HG03575 (cell line): Measurements from ENCODE around the gene NOTUM.

Source experiments
- ATAC-seq: cut with Tn5 transposase; IDR thresholded peaks from one replicate; pipeline ENCODE4 v1.9.1; 2021; ENCODE audit not compliant: unreplicated experiment, insufficient number of reproducible peaks, low FRiP score; ENCODE audit errors: extremely low read depth

NOTUM gene

DNA sequence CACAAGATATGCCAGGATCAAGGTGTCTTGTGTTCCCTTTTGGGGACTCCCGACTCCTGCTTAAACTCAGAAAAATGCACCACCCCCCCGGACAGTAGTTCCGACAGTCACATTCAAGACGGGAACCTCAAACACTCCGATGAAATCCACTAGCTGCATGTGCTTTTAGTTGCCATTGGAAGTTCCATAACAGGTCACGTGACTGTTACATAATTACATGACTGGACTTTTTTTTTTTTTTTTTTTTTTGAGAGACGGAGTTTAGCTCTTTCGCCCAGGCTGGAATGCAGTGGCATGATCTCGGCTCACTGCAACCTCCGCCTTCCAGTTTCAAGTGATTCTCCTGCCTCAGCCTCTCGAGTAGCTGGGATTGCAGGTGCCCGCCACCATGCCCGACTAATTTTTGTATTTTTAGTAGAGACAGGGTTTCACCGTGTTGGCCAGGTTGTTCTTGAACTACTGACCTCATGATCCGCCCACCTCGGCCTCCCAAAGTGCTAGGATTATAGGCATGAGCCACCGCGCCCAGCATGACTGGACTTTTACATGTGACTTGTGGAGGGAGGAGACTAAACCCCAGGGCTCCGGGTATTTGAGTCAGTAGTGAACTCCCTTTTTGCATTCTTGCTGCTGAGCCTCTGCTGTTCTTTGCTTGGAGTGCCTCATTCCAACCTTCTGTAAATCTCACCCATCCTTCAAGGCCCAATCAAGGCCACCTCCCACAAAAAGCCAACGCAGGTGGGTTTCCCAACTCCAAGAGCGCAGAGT lies 44.6 kb downstream of the NOTUM start:
- ATAC-seq = no peak

DNA sequence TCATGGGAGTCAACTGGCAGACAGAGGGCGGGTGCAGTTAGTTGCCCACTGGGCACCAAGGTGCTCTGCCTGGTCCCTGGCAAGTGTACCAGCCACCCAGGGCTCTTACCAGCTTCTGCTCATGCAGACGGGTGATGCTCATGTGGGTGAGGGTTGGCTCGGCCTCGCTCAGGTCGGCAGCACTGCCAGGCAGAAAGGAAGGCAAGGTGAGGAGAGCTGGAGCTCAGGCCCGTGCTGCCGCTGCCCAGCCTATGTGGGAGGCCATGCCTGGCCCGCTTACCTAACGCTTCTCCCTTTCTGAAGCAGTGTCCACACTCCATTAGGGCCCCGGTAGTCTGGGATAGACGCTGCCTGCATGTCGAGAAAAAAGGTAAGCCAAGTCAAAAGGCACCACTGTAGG lies 45.7 kb downstream of the NOTUM start:
- no peak for ATAC-seq

DNA sequence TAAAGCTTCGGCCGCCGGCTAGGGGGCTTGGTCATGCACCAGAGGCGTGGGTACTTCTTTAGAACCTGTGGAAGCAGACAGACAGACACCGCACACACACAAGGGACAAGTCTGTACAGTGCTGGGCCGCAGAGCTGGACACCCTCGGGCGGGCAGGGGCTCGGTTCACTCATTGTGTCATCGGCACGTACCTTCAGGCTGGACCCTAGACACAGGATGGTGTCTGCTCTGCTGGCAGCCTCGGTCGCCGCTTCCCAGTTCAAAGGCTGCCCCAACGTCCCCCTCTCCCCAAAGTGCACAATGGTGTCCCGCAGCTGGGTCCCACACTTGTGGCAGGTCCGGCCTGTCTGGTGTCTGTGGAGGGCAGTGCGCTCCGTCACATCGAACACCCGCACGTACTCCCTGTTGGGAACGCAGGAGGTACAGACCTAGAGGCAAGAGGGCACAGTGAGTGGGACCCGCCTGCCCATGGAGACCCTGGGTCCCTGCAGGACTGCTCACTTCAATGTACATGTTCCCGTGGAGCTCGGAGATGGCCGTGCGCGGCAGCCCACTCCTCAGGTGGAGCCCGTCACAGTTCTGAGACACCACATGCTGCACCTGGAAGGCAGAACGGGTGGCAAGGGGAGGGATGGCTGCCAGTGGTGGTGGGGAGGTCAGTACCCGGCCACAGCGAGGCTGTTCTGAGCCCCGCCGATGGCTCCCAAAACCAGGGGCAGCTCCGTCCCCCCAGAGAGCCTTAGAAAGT lies 46.7 kb downstream of the NOTUM start:
- ATAC-seq = no peak

DNA sequence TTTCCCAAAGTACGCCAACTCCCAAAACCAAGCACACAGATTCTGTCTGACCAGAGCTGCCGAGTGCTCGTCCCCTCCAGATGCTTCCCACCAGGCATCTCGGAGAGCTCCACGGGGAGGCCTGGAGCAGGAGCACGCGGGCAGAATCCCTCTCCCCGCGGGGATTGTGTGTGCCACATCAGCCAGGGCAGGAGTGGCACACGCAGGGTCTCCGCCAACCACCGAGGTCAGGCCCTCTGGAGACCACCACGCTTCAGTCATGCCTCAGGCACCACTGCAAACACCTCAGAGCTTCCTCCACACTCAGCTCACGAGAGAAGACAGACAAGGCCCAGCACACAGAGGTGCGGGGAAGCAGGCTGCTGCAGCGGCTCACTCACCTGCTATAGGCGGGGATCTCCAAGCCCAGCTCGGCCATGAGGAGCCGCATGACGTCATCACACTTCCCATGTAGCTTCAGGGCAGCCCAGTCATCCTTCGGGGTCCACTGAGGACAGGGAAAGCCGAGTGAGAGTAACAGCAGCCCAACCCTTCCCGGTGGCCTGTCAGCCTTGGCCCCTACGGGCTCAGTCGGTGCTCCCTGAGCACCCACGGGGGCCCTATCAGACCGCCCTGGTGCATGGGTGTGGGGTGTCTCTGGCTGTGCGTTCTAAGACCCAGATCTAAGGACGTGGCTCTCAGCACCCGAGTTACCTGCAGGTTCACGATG lies 47.4 kb downstream of the NOTUM start:
- ATAC-seq = no peak

DNA sequence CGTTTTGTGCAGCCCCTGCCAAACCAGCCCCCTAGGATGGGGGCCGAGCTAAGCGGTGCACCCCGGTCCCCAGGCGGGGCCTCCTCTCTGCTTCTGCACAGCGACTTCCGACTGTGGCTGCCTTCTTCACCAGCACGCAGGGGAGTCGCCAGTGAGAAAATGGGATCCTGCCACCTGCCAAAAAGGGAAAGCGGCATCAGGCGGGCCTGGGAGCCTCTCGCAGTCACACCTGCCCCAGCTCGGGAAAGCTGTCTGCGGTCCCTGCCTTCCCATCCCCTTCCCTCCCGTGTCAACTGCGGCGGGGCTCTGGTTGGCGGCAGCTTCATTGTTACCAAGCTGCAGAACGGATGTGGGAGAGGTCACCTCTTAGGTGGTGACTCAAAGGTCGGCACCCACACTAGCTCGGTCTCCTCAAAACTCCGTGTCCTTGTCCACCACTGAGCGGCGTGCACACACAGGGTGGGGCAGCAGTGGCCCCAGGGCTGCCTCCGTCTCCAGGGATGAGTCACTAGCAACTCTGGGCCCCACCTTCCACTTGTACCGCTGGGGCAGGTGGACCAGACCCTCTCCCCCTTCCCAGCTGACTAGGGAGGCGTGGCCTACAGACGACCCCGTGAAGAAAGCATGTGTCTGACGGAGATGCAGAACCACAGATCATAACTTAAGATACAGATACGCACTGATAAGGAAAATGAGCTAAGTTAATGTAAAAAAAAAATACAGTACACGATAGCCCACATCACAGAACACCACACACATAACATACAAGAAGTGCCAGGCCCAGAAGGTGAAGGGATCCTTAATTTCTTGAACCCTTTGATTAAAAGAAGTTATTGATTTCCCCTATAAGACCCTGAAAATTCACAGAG lies 48.3 kb downstream of the NOTUM start:
- no peak for ATAC-seq

DNA sequence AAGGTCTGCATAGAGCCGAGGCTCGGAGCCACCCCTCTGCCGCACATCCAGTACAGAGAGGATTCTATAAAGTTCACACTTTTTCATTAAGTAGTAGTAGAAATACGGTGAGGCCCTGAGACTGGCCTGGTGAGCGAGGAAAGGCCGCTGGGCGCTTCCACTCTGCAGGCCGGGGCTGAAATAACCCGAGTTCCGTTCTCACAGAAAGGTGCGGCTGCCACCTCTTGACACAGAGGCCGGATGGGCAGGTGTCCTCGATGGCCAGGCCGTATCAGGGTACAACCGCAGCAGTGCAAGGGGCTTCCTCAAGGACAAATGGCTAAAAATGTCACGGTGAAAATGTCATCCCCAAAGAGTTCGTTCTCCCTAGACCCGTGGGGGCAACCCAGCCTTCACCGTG lies 49.0 kb downstream of the NOTUM start:
- ATAC-seq = no peak

DNA sequence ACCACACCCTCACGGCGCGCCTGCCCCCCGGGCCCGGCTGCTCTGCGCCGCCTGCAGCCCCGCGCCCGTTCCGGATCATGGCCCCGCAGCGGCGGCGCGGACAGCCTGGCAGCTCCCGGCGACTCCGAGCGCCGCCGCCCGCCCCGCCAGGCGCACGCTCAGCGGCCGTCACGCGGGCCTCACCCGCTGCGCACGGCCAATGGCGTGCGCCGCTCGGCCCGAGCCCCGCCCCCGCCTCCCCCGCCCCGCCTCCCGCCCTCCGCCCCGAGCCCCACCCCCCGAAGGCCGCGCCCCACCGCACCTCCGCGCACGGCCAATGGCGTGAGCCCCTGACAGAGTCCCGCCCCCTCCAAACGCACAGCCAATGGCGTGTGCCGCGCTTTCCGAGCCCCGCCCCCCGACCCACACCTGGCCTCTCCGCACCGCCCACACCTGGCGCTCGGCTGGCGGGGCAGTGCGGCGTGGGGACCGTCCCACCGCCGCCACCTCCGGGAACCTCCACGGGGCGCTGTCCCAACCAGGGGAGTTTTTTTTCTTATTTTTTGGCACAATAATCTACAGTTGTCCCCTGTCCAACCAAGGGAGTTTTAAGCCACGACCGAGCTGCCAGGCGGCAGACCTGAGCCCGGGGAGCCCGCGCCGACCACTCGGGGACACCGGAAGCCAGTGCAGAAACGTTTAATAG lies 49.6 kb downstream of the NOTUM start, which contains the start of gene PCYT2:
Gene PCYT2 (minus strand): TSS at position 123 of the 685 bp plus-strand sequence. CDS start 44 bp downstream, at position 79.
- no peak for ATAC-seq

DNA sequence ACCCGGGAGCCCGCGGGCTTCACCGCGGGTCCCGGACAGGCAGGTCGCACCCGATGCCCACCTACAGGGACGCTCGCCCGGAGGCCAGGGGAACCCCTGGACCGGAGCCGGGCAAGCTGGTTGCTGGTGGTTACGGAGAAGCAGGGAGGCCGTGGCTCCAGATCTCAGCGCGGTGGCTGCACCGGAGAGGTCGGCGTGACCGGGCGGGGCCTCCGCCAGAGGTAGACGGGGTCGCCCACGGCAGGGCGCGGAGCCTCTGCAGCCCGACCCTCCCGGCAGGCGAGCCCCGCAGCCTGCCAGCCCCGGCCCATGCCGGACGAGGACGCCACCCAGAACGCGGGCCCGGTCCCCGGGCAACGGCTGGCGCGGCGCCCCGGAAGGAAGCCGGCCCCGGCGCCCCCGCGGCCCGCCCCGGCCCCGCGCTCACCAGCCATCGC lies 50.1 kb downstream of the NOTUM start:
- no peak for ATAC-seq

DNA sequence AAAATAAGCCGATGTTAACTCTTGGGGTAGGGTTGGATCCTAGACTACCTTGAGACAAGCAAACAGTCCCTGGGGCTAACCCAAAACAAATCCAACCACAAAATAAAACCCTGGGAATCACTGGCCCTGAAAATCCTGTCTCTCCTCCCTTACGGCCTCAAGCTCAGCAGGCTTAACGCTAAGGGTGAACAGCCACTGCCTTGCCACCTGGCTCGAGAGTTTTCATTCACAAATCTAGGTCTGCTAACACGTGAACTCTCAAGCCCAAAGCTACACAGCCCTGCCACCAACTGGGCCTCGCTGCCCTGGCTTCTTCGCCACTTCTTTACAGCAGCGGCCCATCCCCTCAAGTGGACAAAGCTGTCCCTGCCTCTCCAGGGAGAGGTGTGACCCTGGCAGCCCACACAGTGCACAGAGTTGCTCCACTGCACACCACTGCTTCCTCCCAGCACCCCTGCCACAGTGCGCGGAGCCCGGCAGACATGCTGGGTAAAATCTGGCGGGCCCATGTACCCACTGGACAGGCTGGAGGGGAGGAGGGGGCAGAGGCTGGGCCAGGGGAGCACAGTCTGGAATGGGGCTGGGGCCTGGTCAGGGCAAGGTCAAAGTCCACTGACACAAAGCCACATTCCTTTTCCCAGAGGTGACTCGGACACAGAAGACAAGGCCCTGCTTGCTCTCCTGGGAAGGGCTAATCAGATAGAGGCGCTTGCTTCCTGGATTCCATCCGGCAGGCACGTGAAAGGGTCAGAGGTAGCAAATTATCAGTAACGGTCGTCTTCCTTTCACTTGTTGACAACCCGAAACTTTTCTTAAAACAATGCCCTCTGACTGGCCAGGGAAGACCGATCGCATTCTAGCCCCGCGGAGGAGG lies 50.8 kb downstream of the NOTUM start:
- ATAC-seq = no peak

DNA sequence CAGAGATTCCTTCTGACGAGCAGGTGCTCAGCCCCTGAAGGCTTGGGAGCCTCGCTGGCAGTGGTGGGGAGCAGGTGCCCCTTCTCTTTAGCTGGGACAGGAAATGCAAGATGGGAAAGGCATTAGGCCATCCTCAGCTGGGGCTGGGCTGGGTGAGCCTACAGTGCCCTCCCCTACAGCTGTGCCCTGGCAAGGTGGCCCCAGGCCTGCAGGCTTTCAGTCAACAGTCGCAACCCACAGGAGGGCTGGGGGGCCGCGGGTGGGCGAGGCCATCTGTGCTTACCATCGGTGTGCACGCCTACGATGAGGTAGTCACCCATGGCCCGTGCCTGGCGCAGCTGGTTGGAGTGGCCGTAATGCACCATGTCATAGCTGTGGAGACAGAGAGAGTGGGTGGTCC lies 51.8 kb downstream of the NOTUM start:
- ATAC-seq = no peak

DNA sequence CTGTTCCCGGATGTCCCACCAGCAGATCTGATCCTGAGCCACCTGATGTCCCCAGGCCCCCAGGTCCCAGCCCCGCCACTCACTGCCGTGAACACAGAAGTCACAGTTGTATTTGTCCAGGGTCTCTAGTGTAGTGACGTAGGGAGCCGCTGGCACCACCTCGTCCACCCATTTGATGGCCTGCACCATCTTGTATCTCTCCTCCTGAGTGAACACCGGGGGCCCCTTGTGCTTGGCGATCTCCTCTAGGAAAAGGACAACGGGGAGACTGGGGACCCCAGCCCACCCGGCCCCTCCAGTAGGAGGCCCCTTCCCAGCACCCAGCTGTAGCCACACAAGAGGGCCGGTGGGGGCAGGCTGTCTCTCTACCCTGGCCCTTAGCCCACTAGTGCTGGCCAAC lies 52.2 kb downstream of the NOTUM start:
- ATAC-seq = no peak

DNA sequence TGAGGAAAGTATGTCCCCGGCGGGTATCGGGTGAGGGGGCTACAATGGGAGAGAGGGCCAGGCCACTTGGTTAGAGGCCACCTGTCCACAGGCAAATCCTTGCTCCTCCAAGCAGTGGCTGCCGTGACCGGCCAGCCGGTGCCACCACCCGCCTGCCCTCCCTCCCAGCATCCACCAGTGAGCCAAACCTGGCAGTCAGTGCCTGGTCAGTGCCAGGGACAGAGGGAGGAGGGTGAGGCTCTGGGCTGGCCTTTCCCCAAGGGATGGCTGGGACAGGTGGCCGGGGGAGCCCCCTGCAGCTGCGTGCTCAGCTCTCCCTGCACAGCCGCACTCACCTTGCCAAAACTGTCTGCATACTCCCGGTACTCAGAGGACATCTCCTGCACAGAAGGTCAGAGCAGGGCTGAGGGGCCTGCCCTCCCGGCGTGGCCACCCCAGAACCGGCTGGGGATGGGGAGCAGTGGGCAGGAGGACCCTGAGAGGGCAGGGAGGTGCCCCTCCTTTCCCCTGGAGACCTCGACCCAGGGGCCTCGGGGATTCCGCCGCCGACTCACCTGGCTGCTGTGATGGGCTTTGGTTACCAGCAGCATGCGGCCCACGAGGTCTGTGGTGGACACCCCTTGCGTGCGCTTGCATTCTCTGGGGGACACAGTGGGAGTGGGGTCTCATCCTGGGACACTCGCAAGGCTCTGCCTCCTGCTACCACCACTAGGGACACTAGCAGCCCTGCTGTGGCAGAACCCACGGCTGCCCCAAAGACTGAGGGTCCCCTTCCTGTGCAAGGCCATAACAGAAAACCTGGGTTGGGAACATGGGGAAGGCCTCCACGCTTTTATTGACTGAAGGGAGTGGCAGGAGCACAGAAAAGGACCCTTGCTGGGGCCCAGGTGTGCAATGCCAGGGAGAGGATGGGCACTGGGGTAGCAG lies 53.5 kb downstream of the NOTUM start:
- no peak for ATAC-seq

DNA sequence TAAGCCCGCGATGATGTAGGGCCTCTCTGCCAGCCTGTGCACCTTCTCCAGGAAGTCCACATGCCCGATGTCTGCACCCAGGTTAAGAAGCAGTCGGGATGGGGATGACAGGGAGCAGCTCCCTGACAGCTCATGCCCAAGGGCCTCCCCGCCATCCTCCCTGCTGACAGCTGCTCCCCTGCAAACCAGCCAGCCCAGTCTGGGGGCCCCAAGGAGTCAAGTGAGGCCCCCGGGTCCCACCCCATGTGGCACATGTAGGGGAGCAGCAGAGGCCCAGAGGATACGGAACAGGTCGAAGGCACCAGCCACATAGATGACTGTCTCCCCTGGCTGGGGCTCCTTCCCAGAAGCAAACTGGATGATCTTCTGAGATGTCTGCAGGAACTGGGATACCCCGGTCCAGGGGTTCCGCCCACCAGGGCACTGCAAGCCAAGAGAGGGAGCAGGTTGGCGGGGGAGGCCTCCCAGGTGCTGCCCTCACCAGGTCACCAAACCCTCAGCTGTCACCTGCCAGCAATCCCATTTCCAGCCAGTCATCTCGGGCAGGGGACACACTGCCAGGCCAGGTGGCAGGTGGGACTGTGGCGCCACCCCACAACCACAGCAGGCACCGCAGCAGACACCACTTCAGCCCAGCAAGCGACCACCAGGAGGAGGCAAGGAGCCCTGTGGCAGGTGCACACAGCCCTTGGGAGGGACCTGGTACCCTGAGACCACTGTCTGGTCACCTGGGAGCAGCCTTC lies 54.3 kb downstream of the NOTUM start:
- ATAC-seq = no peak

DNA sequence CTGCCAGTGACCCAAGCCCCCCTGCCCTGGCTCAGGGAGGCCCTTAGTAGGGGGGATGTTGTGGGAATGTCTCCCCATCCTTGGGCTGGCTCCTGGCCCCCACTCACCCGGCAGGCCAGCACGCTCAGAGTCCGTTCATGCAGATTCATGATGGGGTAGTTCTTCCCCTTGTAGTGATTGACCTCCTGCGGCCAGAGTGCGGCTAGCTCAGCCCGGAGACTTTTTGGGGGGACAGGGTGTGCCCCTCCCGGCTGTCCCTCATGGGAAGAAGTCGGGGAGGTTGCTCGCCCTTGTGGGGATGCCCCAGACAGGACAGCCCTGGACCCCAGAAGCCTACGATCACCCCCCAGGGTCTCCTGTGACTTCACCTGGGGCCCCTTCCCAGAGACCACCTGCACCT lies 55.0 kb downstream of the NOTUM start:
- ATAC-seq = no peak

DNA sequence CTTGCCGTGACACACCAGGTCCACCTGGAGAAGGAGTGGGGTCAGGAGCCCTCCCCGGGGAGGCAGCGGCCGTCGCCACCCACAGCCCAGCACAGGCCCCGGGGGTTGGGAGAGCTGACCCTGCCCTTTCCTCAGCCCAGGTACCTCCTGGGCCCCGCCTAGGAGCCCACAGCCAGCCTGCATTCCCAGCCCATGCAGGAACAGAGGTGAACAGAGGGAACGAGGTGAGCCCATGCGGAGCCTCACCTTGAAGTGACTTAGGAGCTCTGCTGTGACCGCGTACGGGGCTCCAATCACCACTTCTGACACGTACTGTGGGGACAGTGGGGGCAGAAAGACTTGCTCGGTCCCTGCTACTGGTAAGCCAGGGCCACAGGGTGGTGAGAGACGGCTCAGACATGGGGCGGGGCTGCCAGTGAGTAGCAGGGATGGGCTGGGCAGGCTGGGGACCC lies 55.5 kb downstream of the NOTUM start:
- ATAC-seq = no peak
